Activated CD4-positive, alpha-beta T cell treated with anti-CD3 and anti-CD28 coated beads, Interleukin-2, amount 10 ng/mL, durations not matched to agents 24 days and 14 days (primary cell): ENCODE data around the gene PHTF2. TPM values are rescaled to one million over a fixed set of nuclear protein-coding genes. Genes with fewer than 3 reads are reported as not detected.

Experiments used
- DNase-seq: peaks from one replicate; pipeline ENCODE4 v3.0.0; 2022
- H3K27ac Mint-ChIP-seq: one replicate; pipeline ENCODE4 v1.8.0; 2022; ENCODE audit warnings: mild to moderate bottlenecking, mixed read lengths
- H3K27me3 Mint-ChIP-seq: one replicate; pipeline ENCODE4 v1.8.0; 2022; ENCODE audit warnings: mixed read lengths
- H3K36me3 Mint-ChIP-seq: one replicate; pipeline ENCODE4 v1.8.0; 2022; ENCODE audit warnings: low read depth, mild to moderate bottlenecking, mixed read lengths
- H3K4me1 Mint-ChIP-seq: one replicate; pipeline ENCODE4 v1.8.0; 2021; ENCODE audit warnings: mixed read lengths
- H3K4me3 Mint-ChIP-seq: one replicate; pipeline ENCODE4 v1.8.0; 2022; ENCODE audit warnings: mild to moderate bottlenecking, moderate library complexity, mixed read lengths
- H3K9me3 Mint-ChIP-seq: one replicate; pipeline ENCODE4 v1.8.0; 2021; ENCODE audit warnings: mixed read lengths
- intact Hi-C: fragments of 100-400 bp; cut with micrococcal nuclease; formaldehyde crosslinking; loops from one replicate; pipeline ENCODE4 v1.15.1; 2023
- total RNA-seq: library from RNA; stranded (reverse); gene quantifications from 2 replicates; pipeline ENCODE4 v1.2.3, GENCODE V29; 2022

The PHTF2 gene
- total RNA-seq, 1 donor from 2014 or later, result 32.1 TPM

GRCh38 chr7:77800730-77801129 is 2.2 kb downstream of the PHTF2 start:
- Mint-ChIP-seq H3K36me3 (peaks cover 31% of the 10 kb centered on the region), H3K9me3 (no peaks in the 10 kb centered on the region), H3K4me3 (peak overlapping the region; percentile 97), H3K27ac (peak overlapping the region; percentile 12), H3K27me3 (no peaks in the 10 kb centered on the region), H3K4me1 (peaks cover 60% of the 10 kb centered on the region)
- intact Hi-C loops, result no loop called here
- no peak for DNase-seq

GRCh38 chr7:77802557-77803405 is 4.2 kb downstream of the PHTF2 start:
- Mint-ChIP-seq H3K27ac (peak overlapping the region; percentile 79), H3K9me3 (peaks cover 3% of the 10 kb centered on the region), H3K36me3 (peaks cover 48% of the 10 kb centered on the region), H3K4me1 (peaks cover 46% of the 10 kb centered on the region), H3K27me3 (no peaks in the 10 kb centered on the region), H3K4me3 (peak overlapping the region; percentile 67)
- DNase-seq, result no peak
- intact Hi-C loops, result no loop called here

GRCh38 chr7:77806425-77806824 is 7.9 kb downstream of the PHTF2 start:
- H3K4me1 Mint-ChIP-seq, result peaks cover 37% of the 10 kb centered on the region
- H3K36me3 Mint-ChIP-seq, result peaks cover 56% of the 10 kb centered on the region
- intact Hi-C loops, result no loop called here

GRCh38 chr7:77808517-77808916 is 9.9 kb downstream of the PHTF2 start:
- intact Hi-C loops, result no loop called here
- Mint-ChIP-seq H3K27me3 (no peaks in the 10 kb centered on the region), H3K27ac (peak overlapping the region; percentile 11), H3K4me1 (peaks cover 33% of the 10 kb centered on the region), H3K9me3 (peaks cover 7% of the 10 kb centered on the region), H3K4me3 (no peak overlapping the region), H3K36me3 (peaks cover 58% of the 10 kb centered on the region)
- DNase-seq, result no peak

More at GRCh38 chr7:77806425-77806824, 7.9 kb downstream of the PHTF2 start:
- DNase-seq, result no peak
- peaks cover 7% of the 10 kb centered on the region for H3K9me3 Mint-ChIP-seq
- H3K27me3 Mint-ChIP-seq, result no peaks in the 10 kb centered on the region
- H3K27ac Mint-ChIP-seq, result no peak overlapping the region
- no peak overlapping the region for H3K4me3 Mint-ChIP-seq

- H3K27ac Mint-ChIP-seq, result no peak overlapping the region
- DNase-seq, result no peak
- peaks cover 23% of the 10 kb centered on the region for H3K4me1 Mint-ChIP-seq
- no peaks in the 10 kb centered on the region for H3K27me3 Mint-ChIP-seq
- intact Hi-C loops, result no loop called here
- H3K9me3 Mint-ChIP-seq, result peaks cover 9% of the 10 kb centered on the region
- H3K36me3 Mint-ChIP-seq, result peaks cover 50% of the 10 kb centered on the region
- H3K4me3 Mint-ChIP-seq, result no peak overlapping the region
Measured at GRCh38 chr7:77811516-77812289, 13.1 kb downstream of the PHTF2 start.

- DNase-seq, result no peak
- Mint-ChIP-seq H3K4me3 (no peak overlapping the region), H3K27me3 (no peaks in the 10 kb centered on the region), H3K27ac (no peak overlapping the region), H3K9me3 (peaks cover 14% of the 10 kb centered on the region), H3K4me1 (peaks cover 26% of the 10 kb centered on the region), H3K36me3 (peaks cover 52% of the 10 kb centered on the region)
- intact Hi-C loops, result no loop called here
Measured at GRCh38 chr7:77812290-77812685, 13.7 kb downstream of the PHTF2 start.

- Mint-ChIP-seq H3K4me3 (no peak overlapping the region), H3K9me3 (peaks cover 18% of the 10 kb centered on the region), H3K27ac (peak overlapping the region; percentile 63), H3K36me3 (peaks cover 50% of the 10 kb centered on the region), H3K27me3 (no peaks in the 10 kb centered on the region), H3K4me1 (peaks cover 26% of the 10 kb centered on the region)
- intact Hi-C loops, result no loop called here
- no peak for DNase-seq
Measured at GRCh38 chr7:77813180-77813579, 14.6 kb downstream of the PHTF2 start.

GRCh38 chr7:77819021-77819420 is 20.4 kb downstream of the PHTF2 start:
- intact Hi-C loops, result no loop called here

GRCh38 chr7:77820967-77821366 is 22.4 kb downstream of the PHTF2 start:
- H3K27me3 Mint-ChIP-seq, result no peaks in the 10 kb centered on the region
- no peak overlapping the region for H3K27ac Mint-ChIP-seq
- intact Hi-C loops, result no loop called here
- no peak overlapping the region for H3K4me3 Mint-ChIP-seq
- peaks cover 14% of the 10 kb centered on the region for H3K4me1 Mint-ChIP-seq
- DNase-seq, result no peak
- peaks cover 84% of the 10 kb centered on the region for H3K36me3 Mint-ChIP-seq
- peaks cover 54% of the 10 kb centered on the region for H3K9me3 Mint-ChIP-seq

More at GRCh38 chr7:77819021-77819420, 20.4 kb downstream of the PHTF2 start:
- no peak for DNase-seq
- Mint-ChIP-seq H3K27me3 (no peaks in the 10 kb centered on the region), H3K4me3 (no peak overlapping the region), H3K4me1 (peaks cover 13% of the 10 kb centered on the region), H3K36me3 (peaks cover 80% of the 10 kb centered on the region), H3K9me3 (peaks cover 47% of the 10 kb centered on the region), H3K27ac (no peak overlapping the region)

GRCh38 chr7:77822269-77822668 is 23.7 kb downstream of the PHTF2 start:
- DNase-seq, result no peak
- Mint-ChIP-seq H3K36me3 (peaks cover 72% of the 10 kb centered on the region), H3K27ac (no peak overlapping the region), H3K4me3 (no peak overlapping the region), H3K4me1 (peaks cover 11% of the 10 kb centered on the region), H3K27me3 (no peaks in the 10 kb centered on the region), H3K9me3 (peaks cover 46% of the 10 kb centered on the region)
- intact Hi-C loops, result no loop called here

GRCh38 chr7:77823787-77824186 is 25.2 kb downstream of the PHTF2 start:
- H3K27me3 Mint-ChIP-seq, result no peaks in the 10 kb centered on the region
- no peak for DNase-seq
- H3K4me3 Mint-ChIP-seq, result no peak overlapping the region
- H3K36me3 Mint-ChIP-seq, result peaks cover 59% of the 10 kb centered on the region
- H3K4me1 Mint-ChIP-seq, result peaks cover 14% of the 10 kb centered on the region
- H3K27ac Mint-ChIP-seq, result peak overlapping the region; percentile 13
- intact Hi-C loops, result no loop called here
- peaks cover 38% of the 10 kb centered on the region for H3K9me3 Mint-ChIP-seq

GRCh38 chr7:77824636-77825035 is 26.1 kb downstream of the PHTF2 start:
- Mint-ChIP-seq H3K27me3 (no peaks in the 10 kb centered on the region), H3K4me1 (peaks cover 14% of the 10 kb centered on the region), H3K4me3 (no peak overlapping the region), H3K9me3 (peaks cover 34% of the 10 kb centered on the region), H3K36me3 (peaks cover 51% of the 10 kb centered on the region), H3K27ac (no peak overlapping the region)
- intact Hi-C loops, result no loop called here
- DNase-seq, result no peak

GRCh38 chr7:77825131-77825530 is 26.6 kb downstream of the PHTF2 start:
- Mint-ChIP-seq H3K27me3 (no peaks in the 10 kb centered on the region), H3K36me3 (peaks cover 46% of the 10 kb centered on the region), H3K27ac (no peak overlapping the region), H3K4me1 (peaks cover 17% of the 10 kb centered on the region), H3K9me3 (peaks cover 34% of the 10 kb centered on the region), H3K4me3 (no peak overlapping the region)
- DNase-seq, result no peak
- intact Hi-C loops, result no loop called here

- no peak for DNase-seq
- intact Hi-C loops, result no loop called here
- Mint-ChIP-seq H3K27me3 (no peaks in the 10 kb centered on the region), H3K4me3 (no peak overlapping the region), H3K4me1 (peaks cover 28% of the 10 kb centered on the region), H3K27ac (no peak overlapping the region), H3K36me3 (peaks cover 38% of the 10 kb centered on the region), H3K9me3 (peaks cover 25% of the 10 kb centered on the region)
Measured at GRCh38 chr7:77826300-77826699, 27.7 kb downstream of the PHTF2 start.
